H1 (cell line): Measurements from ENCODE around the gene PCDHGB3. TPM values are rescaled to one million over a fixed set of nuclear protein-coding genes. Genes with fewer than 3 reads are reported as not detected.
A peak's percentile ranks its signal among the peaks of the same experiment; 100 is the strongest.

ENCODE experiments used
- CTCF ChIA-PET: fragments of 300-600 bp; sonication (Branson Sonifier 250); formaldehyde crosslinking; loops from one replicate; lab custom pipeline; 2021; ENCODE audit not compliant: partially characterized antibody; lab: Charles Lee
- POLR2A ChIA-PET: fragments of 300-600 bp; sonication (Branson Sonifier 250); formaldehyde crosslinking; loops from one replicate; lab custom pipeline; 2021; ENCODE audit warnings: inconsistent platforms; ENCODE audit not compliant: partially characterized antibody; lab: Charles Lee
- DNase-seq, 2 experiments: peaks; one replicate each; pipeline versions ENCODE4 v3.0.0 to v3.0.0-alpha.2; 2010 to 2022; ENCODE audit warnings: low spot score in 2 of 2, low read depth in 1 of 2, mixed read lengths in 1 of 2
- FAIRE-seq: peaks from 2 replicates; lab custom pipeline; 2011; peaks lifted over from hg19 to GRCh38; lab: Jason Lieb, UNC
- H2AFZ ChIP-seq: 2 replicates; pipeline ENCODE4 v1.8.1; 2012; ENCODE audit warnings: low read length, inconsistent platforms
- H2AK5ac ChIP-seq: 2 replicates; pipeline ENCODE4 v1.6.1; 2013; ENCODE audit warnings: low read depth, low read length
- H2BK120ac ChIP-seq: replicated peaks from 2 replicates; pipeline ENCODE3; 2013; ENCODE audit warnings: low read depth, low read length, inconsistent platforms
- H2BK12ac ChIP-seq: 2 replicates; pipeline ENCODE4 v1.6.1; 2013; ENCODE audit warnings: low read depth, low read length
- H2BK15ac ChIP-seq: 2 replicates; pipeline ENCODE4 v1.6.1; 2013; ENCODE audit warnings: low read length
- H2BK20ac ChIP-seq: 2 replicates; pipeline ENCODE4 v1.6.1; 2013; ENCODE audit warnings: low read length
- H2BK5ac ChIP-seq: 2 replicates; pipeline ENCODE4 v1.6.1; 2013; ENCODE audit warnings: low read depth, low read length
- H3K14ac ChIP-seq: 2 replicates; pipeline ENCODE4 v1.6.1; 2013; ENCODE audit warnings: inconsistent platforms; ENCODE audit not compliant: insufficient read length
- H3K18ac ChIP-seq: 2 replicates; pipeline ENCODE4 v1.6.1; 2013; ENCODE audit warnings: low read length; ENCODE audit errors: extremely low read depth
- H3K23ac ChIP-seq: 2 replicates; pipeline ENCODE4 v1.6.1; 2013; ENCODE audit warnings: inconsistent platforms; ENCODE audit not compliant: insufficient read length
- H3K23me2 ChIP-seq: 2 replicates; pipeline ENCODE4 v1.6.1; 2013; ENCODE audit warnings: low read depth, low read length
- H3K27ac ChIP-seq: 2 replicates; pipeline ENCODE4 v1.6.1; 2011; ENCODE audit warnings: low read depth, low read length, inconsistent platforms
- H3K27me3 ChIP-seq, 4 experiments: replicated peaks in 1 of 4; 1 replicate in 1 of 4; 2 replicates in 3 of 4; pipeline versions ENCODE4 v1.6.1 to v1.8.1; 2011 to 2013; ENCODE audit warnings: low read length in 3 of 4, mild to moderate bottlenecking in 3 of 4, inconsistent platforms in 2 of 4, mixed read lengths in 2 of 4, moderate library complexity in 1 of 4; ENCODE audit not compliant: control insufficient read depth in 3 of 4, insufficient read depth in 3 of 4; ENCODE audit errors: extremely low read depth in 1 of 4
- H3K36me3 ChIP-seq, 4 experiments: 2 replicates each; pipeline versions ENCODE4 v1.6.1 to v1.8.1; 2011 to 2013; ENCODE audit warnings: mild to moderate bottlenecking in 4 of 4, low read length in 3 of 4, moderate library complexity in 2 of 4, control low read depth in 1 of 4, inconsistent platforms in 1 of 4; ENCODE audit not compliant: insufficient read depth in 4 of 4, control insufficient read depth in 2 of 4
- H3K4ac ChIP-seq: replicated peaks from 2 replicates; pipeline ENCODE3; 2013; ENCODE audit warnings: low read length, low read depth, mixed read lengths, inconsistent platforms; ENCODE audit not compliant: insufficient read length
- H3K4me1 ChIP-seq, 4 experiments: replicated peaks in 1 of 4; 1 replicate in 1 of 4; 2 replicates in 3 of 4; pipeline versions ENCODE4 v1.6.1 to v1.8.1; 2011 to 2013; ENCODE audit warnings: low read length in 3 of 4, inconsistent platforms in 2 of 4, mixed read lengths in 1 of 4; ENCODE audit not compliant: insufficient read depth in 4 of 4, control insufficient read depth in 3 of 4
- H3K4me2 ChIP-seq, 2 experiments: 2 replicates each; pipeline versions ENCODE4 v1.6.1 to v1.8.1; 2011 to 2013; ENCODE audit warnings: low read depth in 2 of 2, low read length in 2 of 2, control low read depth in 1 of 2, inconsistent platforms in 1 of 2, mild to moderate bottlenecking in 1 of 2; ENCODE audit not compliant: insufficient read depth in 1 of 2
- H3K4me3 ChIP-seq, 4 experiments: fragments of 200-600, 300-600 bp in 1 of 4; sonication (generic), shearing (Covaris generic), sonication (Bioruptor Twin) in 1 of 4; 2 replicates each; pipeline versions ENCODE4 v1.5.1 to v1.8.1; 2011 to 2016; ENCODE audit warnings: low read length in 4 of 4, low read depth in 3 of 4, control low read depth in 2 of 4, inconsistent platforms in 2 of 4, mild to moderate bottlenecking in 2 of 4, mixed read lengths in 1 of 4, moderate library complexity in 1 of 4; ENCODE audit not compliant: insufficient read depth in 2 of 4; ENCODE audit errors: extremely low read depth in 1 of 4
- H3K56ac ChIP-seq: replicated peaks from 2 replicates; pipeline ENCODE3; 2013; ENCODE audit warnings: low read depth, mild to moderate bottlenecking, mixed read lengths, low read length, inconsistent platforms; ENCODE audit not compliant: insufficient read length
- H3K79me1 ChIP-seq: 2 replicates; pipeline ENCODE4 v1.6.1; 2013; ENCODE audit warnings: low read depth, low read length, control low read depth
- H3K79me2 ChIP-seq, 2 experiments: 2 replicates each; pipeline versions ENCODE4 v1.6.1 to v1.8.1; 2012 to 2013; ENCODE audit warnings: low read length in 2 of 2, mild to moderate bottlenecking in 2 of 2, inconsistent platforms in 1 of 2; ENCODE audit not compliant: insufficient read depth in 2 of 2, control insufficient read depth in 1 of 2
- H3K9ac ChIP-seq, 4 experiments: replicated peaks in 1 of 4; 1 replicate in 1 of 4; 2 replicates in 3 of 4; pipeline versions ENCODE4 v1.6.1 to v1.8.1; 2011 to 2013; ENCODE audit warnings: low read depth in 3 of 4, low read length in 3 of 4, control low read depth in 2 of 4, mild to moderate bottlenecking in 2 of 4, moderate library complexity in 2 of 4, inconsistent platforms in 1 of 4; ENCODE audit errors: extremely low read depth in 1 of 4
- H3K9me3 ChIP-seq, 2 experiments: 2 replicates each; pipeline versions ENCODE4 v1.6.1 to v1.8.1; 2012 to 2013; ENCODE audit warnings: mild to moderate bottlenecking in 2 of 2, moderate library complexity in 2 of 2, control low read depth in 1 of 2, inconsistent platforms in 1 of 2, low read depth in 1 of 2, low read length in 1 of 2, mixed read lengths in 1 of 2; ENCODE audit not compliant: insufficient read depth in 2 of 2
- H4K20me1 ChIP-seq, 2 experiments: replicated peaks in 1 of 2; 2 replicates each; pipeline versions ENCODE3 to v1.8.1; 2011 to 2013; ENCODE audit warnings: inconsistent platforms in 2 of 2, low read length in 2 of 2, mild to moderate bottlenecking in 1 of 2; ENCODE audit not compliant: insufficient read depth in 2 of 2, control insufficient read depth in 1 of 2
- H4K5ac ChIP-seq: 2 replicates; pipeline ENCODE4 v1.6.1; 2013; ENCODE audit warnings: low read length, low read depth, mixed read lengths, inconsistent platforms; ENCODE audit not compliant: insufficient read length
- H4K8ac ChIP-seq: 2 replicates; pipeline ENCODE4 v1.8.0; 2013; ENCODE audit warnings: mild to moderate bottlenecking, moderate library complexity, low read length, inconsistent platforms; ENCODE audit not compliant: insufficient read depth; ENCODE audit errors: extremely low read depth
- H4K91ac ChIP-seq: replicated peaks from 2 replicates; pipeline ENCODE3; 2013; ENCODE audit warnings: low read length, mixed read lengths, inconsistent platforms; ENCODE audit not compliant: insufficient read length
- ATF2 ChIP-seq: IDR thresholded peaks from 2 replicates; pipeline ENCODE4 v1.6.1; 2012; ENCODE audit warnings: low read length, inconsistent platforms
- CEBPB ChIP-seq: IDR thresholded peaks from 2 replicates; pipeline ENCODE4 v1.6.1; 2012; ENCODE audit warnings: low read depth, low read length
- JUND ChIP-seq: IDR thresholded peaks from 2 replicates; pipeline ENCODE4 v1.6.1; 2011; ENCODE audit warnings: mild to moderate bottlenecking, improper control_type of control experiment, low read length
- WGBS, 2 experiments: shearing (Covaris generic) in 1 of 2; methylation state at CpG; one replicate each; pipeline versions ENCODE4 v1.1.6 to v1.1.7; 2013 to 2015; ENCODE audit warnings: low lambda C conversion rate in 2 of 2, mixed read lengths in 2 of 2, inconsistent platforms in 1 of 2, low coverage in 1 of 2, missing lambda C conversion rate in 1 of 2; ENCODE audit not compliant: insufficient replicate concordance in 2 of 2, insufficient coverage in 1 of 2, insufficient read length in 1 of 2; ENCODE audit errors: extremely low coverage in 1 of 2, missing lambda C conversion rate in 1 of 2; 5-methylcytosine and 5-hydroxymethylcytosine counted together
- polyA plus RNA-seq, 7 experiments: library from polyadenylated mRNA; depleted of rRNA in 3 of 7; stranded (reverse) in 5 of 7; unstranded in 2 of 7; fragments of >200 nt in 5 of 7; fragments of 200-250 nt in 2 of 7; gene quantifications; 1 replicate in 5 of 7; 2 replicates in 1 of 7; 4 replicates in 1 of 7; pipeline versions ENCODE4 v1.2.1 to v1.2.3, GENCODE V29; 2011 to 2013; ENCODE audit warnings: missing spikeins in 2 of 7, mixed read lengths in 2 of 7
- total RNA-seq: library from RNA; stranded (reverse); fragmentation: NEBNext Ultra II Directional; extraction: Animal tissue kit (Norgen Biotek cat#: 25700); gene quantifications from 2 replicates; pipeline ENCODE4 v1.2.1, GENCODE V29; 2021

Gene PCDHGB3
- total and polyA plus RNA-seq, 2 of the 8 experiments (the other 6 are each of a cell fraction or from before 2014, with no cell fraction given), result 1.6 to 1.9 TPM

GRCh38 chr5:141409598-141410306, 39.7 kb downstream of the PCDHGB3 start:
- no peak for DNase-seq
- FAIRE-seq, result no peak
- ChIA-PET POLR2A (no interaction called here), CTCF (interaction anchor here (0.7 to 23.3 kb wide), 6 partner anchors 9 to 187 kb away, joined by 3 to 1236 read pairs (median 3); partner anchors contain the start of genes PCDHB14 and PCDHGC5)
- Histone ChIP-seq H3K27me3 (peaks cover 0 to 10% (median 6%) of the 10 kb centered on the region in 4 experiments; a peak in 6 of 7 replicates), H4K20me1 (peaks cover 0 to 1% of the 10 kb centered on the region in 2 experiments), H3K9ac (no peak overlapping the region), H2BK5ac (no peak overlapping the region), H2BK120ac (no peak overlapping the region), H3K9me3 (peaks cover 2 to 11% of the 10 kb centered on the region in 2 experiments; a peak in 2 of 4 replicates), H3K4ac (no peak overlapping the region), H2BK20ac (no peak overlapping the region), H3K4me2 (no peak overlapping the region), H3K23me2 (peaks cover 2% of the 10 kb centered on the region; the same call in 1 of the 2 replicates), H3K4me3 (no peak overlapping the region), H3K27ac (no peak overlapping the region), H3K79me1 (no peaks in the 10 kb centered on the region), H4K8ac (no peak overlapping the region), H3K56ac (no peak overlapping the region), H3K79me2 (no peaks in the 10 kb centered on the region), H2BK15ac (no peak overlapping the region), H3K4me1 (no peaks in the 10 kb centered on the region), H2AFZ (no peak overlapping the region), H3K14ac (no peak overlapping the region), H2AK5ac (peak overlapping the region; percentile 70; the same call in 1 of the 2 replicates), H2BK12ac (no peak overlapping the region), H4K91ac (no peak overlapping the region), H3K36me3 (peaks cover 0 to 3% (median 0%) of the 10 kb centered on the region in 4 experiments; a peak in 1 of 8 replicates), H3K23ac (no peak overlapping the region), H3K18ac (no peak overlapping the region), H4K5ac (no peak overlapping the region)
- 95% methylated on average over 62 of the region's 64 CpGs; no CpG with 5 or more reads in 1 of the 2 experiments for WGBS, 2 experiments
- TF ChIP-seq ATF2 (no peak), CEBPB (0 out of 2 replicates have a peak, but pooled peaks have one; percentile 34), JUND (no peak)
